HepG2 (cell line): ENCODE data around the gene SP6. TPM values are rescaled to one million over a fixed set of nuclear protein-coding genes. Genes with fewer than 3 reads are reported as not detected.

Experiments
- CSRNP2 ChIP-seq: sonication (generic); formaldehyde crosslinking; conservative IDR thresholded peaks from 2 replicates; pipeline ENCODE4 v1.8.0; 2022; ENCODE audit warnings: low read depth, missing genetic modification reagents
- DBP ChIP-seq: sonication (generic); formaldehyde crosslinking; IDR thresholded peaks from 2 replicates; pipeline ENCODE4 v1.4.0; 2020; ENCODE audit warnings: missing genetic modification reagents; ENCODE audit errors: not compliant biosample characterization
- DR1 ChIP-seq: sonication (generic); formaldehyde crosslinking; IDR thresholded peaks from 2 replicates; pipeline ENCODE4 v1.8.0; 2021; ENCODE audit warnings: mild to moderate bottlenecking, missing genetic modification reagents, inconsistent platforms
- FOXC1 ChIP-seq: sonication (generic); formaldehyde crosslinking; IDR thresholded peaks from 2 replicates; pipeline ENCODE4 v1.8.0; 2022; ENCODE audit warnings: mild to moderate bottlenecking, missing genetic modification reagents, borderline replicate concordance
- GABPB1 ChIP-seq: IDR thresholded peaks from 2 replicates; pipeline ENCODE4 v1.6.1; 2016; ENCODE audit warnings: mild to moderate bottlenecking, missing genetic modification reagents, moderate library complexity, missing compliant biosample characterization
- GZF1 ChIP-seq: sonication (generic); formaldehyde crosslinking; IDR thresholded peaks from 2 replicates; pipeline ENCODE4 v1.5.1; 2020; ENCODE audit warnings: mild to moderate bottlenecking, missing genetic modification reagents
- MTERF4 ChIP-seq: sonication (generic); formaldehyde crosslinking; IDR thresholded peaks from 2 replicates; pipeline ENCODE4 v1.8.0; 2023; ENCODE audit warnings: mild to moderate bottlenecking, missing genetic modification reagents
- NFE2 ChIP-seq: sonication (generic); formaldehyde crosslinking; IDR thresholded peaks from 2 replicates; pipeline ENCODE4 v1.4.0; 2020; ENCODE audit warnings: missing genetic modification reagents
- PAXIP1 ChIP-seq: sonication (generic); formaldehyde crosslinking; conservative IDR thresholded peaks from 2 replicates; pipeline ENCODE4 v1.4.0; 2020; ENCODE audit warnings: mild to moderate bottlenecking, missing genetic modification reagents, moderate library complexity
- PHF20 ChIP-seq: sonication (generic); formaldehyde crosslinking; IDR thresholded peaks from 2 replicates; pipeline ENCODE4 v1.5.0; 2020; ENCODE audit warnings: mild to moderate bottlenecking, missing genetic modification reagents
- PREB ChIP-seq: sonication (generic); formaldehyde crosslinking; IDR thresholded peaks from 2 replicates; pipeline ENCODE4 v1.4.0; 2020; ENCODE audit warnings: missing genetic modification reagents
- SRF ChIP-seq: IDR thresholded peaks from 2 replicates; pipeline ENCODE4 v1.6.1; 2011; ENCODE audit warnings: mild to moderate bottlenecking, low read depth, low read length, moderate library complexity
- ZBTB26 ChIP-seq: IDR thresholded peaks from 2 replicates; pipeline ENCODE4 v1.6.1; 2016; ENCODE audit warnings: missing compliant biosample characterization, missing genetic modification reagents, borderline replicate concordance
- ZBTB43 ChIP-seq: sonication (generic); formaldehyde crosslinking; conservative IDR thresholded peaks from 2 replicates; pipeline ENCODE4 v1.4.0; 2020; ENCODE audit warnings: missing genetic modification reagents
- ZMYM3 ChIP-seq: sonication (generic); formaldehyde crosslinking; IDR thresholded peaks from 2 replicates; pipeline ENCODE4 v1.5.1; 2020; ENCODE audit warnings: mild to moderate bottlenecking, missing genetic modification reagents
- ZSCAN12 ChIP-seq: sonication (generic); formaldehyde crosslinking; IDR thresholded peaks from 2 replicates; pipeline ENCODE4 v1.9.0; 2021; ENCODE audit warnings: mild to moderate bottlenecking, missing genetic modification reagents
- ZSCAN22 ChIP-seq: sonication (generic); formaldehyde crosslinking; IDR thresholded peaks from 2 replicates; pipeline ENCODE4 v1.4.0; 2020; ENCODE audit warnings: mild to moderate bottlenecking, missing genetic modification reagents
- polyA plus RNA-seq, 8 experiments: library from polyadenylated mRNA; depleted of rRNA in 3 of 8; stranded (reverse) in 7 of 8; unstranded in 1 of 8; fragments of >200 nt; fragmentation: Illumina TruSeq in 4 of 8; extraction: Trizol in 4 of 8; gene quantifications; 2 replicates each; pipeline versions ENCODE4 v1.2.1 to v1.2.3, GENCODE V29; 2011 to 2016; ENCODE audit warnings: low read depth in 4 of 8, missing spikeins in 1 of 8, mixed read lengths in 1 of 8; ENCODE audit not compliant: insufficient read depth in 1 of 8
- total RNA-seq, 5 experiments: library from RNA; depleted of rRNA; stranded (reverse); fragments of >200 nt; fragmentation: Illumina TruSeq; extraction: Trizol; gene quantifications; 2 replicates each; pipeline ENCODE4 v1.2.3, GENCODE V29; 2016; ENCODE audit warnings: low read depth in 1 of 5

The SP6 gene
- total and polyA plus RNA-seq, 2 of the 13 experiments (the other 11 are each of a cell fraction or from before 2014, with no cell fraction given) = 0.07 TPM

GRCh38 chr17:47895856-47896671 is 45.1 kb upstream of the SP6 start, which contains the start of gene SP2 (continued):
- TF ChIP-seq PREB (CRISPR knock-in tag) (no peak), ZSCAN22 (no peak), GABPB1 (CRISPR knock-in tag) (peak; percentile 93), GZF1 (CRISPR knock-in tag) (no peak; the same call in 1 of the 2 replicates), ZSCAN12 (CRISPR knock-in tag) (0 out of 2 replicates have a peak, but pooled peaks have one; percentile 26), ZBTB43 (CRISPR knock-in tag) (0 out of 2 replicates have a peak, but pooled peaks have one; percentile 55), MTERF4 (CRISPR knock-in tag) (no peak), PHF20 (peak; percentile 67), DR1 (CRISPR knock-in tag) (peak; percentile 2), SRF (no peak; the same call in 1 of the 2 replicates), CSRNP2 (no peak), PAXIP1 (CRISPR knock-in tag) (no peak; the same call in 1 of the 2 replicates), ZMYM3 (CRISPR knock-in tag) (no peak), ZBTB26 (CRISPR knock-in tag) (no peak), NFE2 (no peak), FOXC1 (CRISPR knock-in tag) (no peak), DBP (CRISPR knock-in tag) (no peak)
